Measurements from ENCODE around the gene CNOT4. TPM values are rescaled to one million over a fixed set of nuclear protein-coding genes. Genes with fewer than 3 reads are reported as not detected.

The CNOT4 gene
- total and polyA plus RNA-seq, 4 donors = 5.6 to 61.4 (median 11.7) TPM

GRCh38 chr7:135391514-135391913 is 118.4 kb downstream of the CNOT4 start:
- no peak overlapping the region for H3K4me3 ChIP-seq
- H3K27ac ChIP-seq (ENCODE audit: low read depth in 1 of 2, low read length in 1 of 2) = no peak overlapping the region
- no peak overlapping the region for H3K9ac ChIP-seq (ENCODE audit: insufficient read depth in 1 of 2, low read length in 2 of 2)
- no peaks in the 10 kb centered on the region for H3K9me3 ChIP-seq (ENCODE audit: control insufficient read depth in 4 of 4, insufficient read depth in 3 of 4, low read length in 3 of 4)
- no peaks in the 10 kb centered on the region for H3K27me3 ChIP-seq (ENCODE audit: control insufficient read depth in 3 of 3, insufficient read depth in 3 of 3, low read length in 2 of 3)
- no peak for TF ChIP-seq CTCF (IDR thresholded peaks at IDR 0.05; ENCODE audit: control extremely low read depth, extremely low read depth)
- ATAC-seq (ENCODE audit: insufficient read depth, low FRiP score) = no peak
- WGBS, 2 donors = 91 to 97% methylated on average over 3 of the region's 3 CpGs
- no peak for DNase-seq
- peaks cover 8 to 17% (median 10%) of the 10 kb centered on the region in 4 donors for H3K36me3 ChIP-seq (ENCODE audit: control insufficient read depth in 4 of 4, insufficient read depth in 4 of 4, low read length in 4 of 4)
- H3K4me1 ChIP-seq (ENCODE audit: control insufficient read depth in 5 of 5, insufficient read depth in 5 of 5, low read length in 5 of 5) = peaks cover 0 to 3% (median 0%) of the 10 kb centered on the region in 5 donors

GRCh38 chr7:135390829-135391228 is 119.1 kb downstream of the CNOT4 start:
- peaks cover 0 to 3% (median 0%) of the 10 kb centered on the region in 5 donors for H3K4me1 ChIP-seq (ENCODE audit: control insufficient read depth in 5 of 5, insufficient read depth in 5 of 5, low read length in 5 of 5)
- no peak overlapping the region for H3K4me3 ChIP-seq
- ATAC-seq (ENCODE audit: insufficient read depth, low FRiP score) = no peak
- H3K9me3 ChIP-seq (ENCODE audit: control insufficient read depth in 4 of 4, insufficient read depth in 3 of 4, low read length in 3 of 4) = no peaks in the 10 kb centered on the region
- no peak overlapping the region for H3K9ac ChIP-seq (ENCODE audit: insufficient read depth in 1 of 2, low read length in 2 of 2)
- no peak overlapping the region for H3K27ac ChIP-seq (ENCODE audit: low read depth in 1 of 2, low read length in 1 of 2)
- H3K36me3 ChIP-seq (ENCODE audit: control insufficient read depth in 4 of 4, insufficient read depth in 4 of 4, low read length in 4 of 4) = peaks cover 8 to 17% (median 10%) of the 10 kb centered on the region in 4 donors
- no peaks in the 10 kb centered on the region for H3K27me3 ChIP-seq (ENCODE audit: control insufficient read depth in 3 of 3, insufficient read depth in 3 of 3, low read length in 2 of 3)
- TF ChIP-seq CTCF (IDR thresholded peaks at IDR 0.05; ENCODE audit: control extremely low read depth, extremely low read depth) = no peak
- no peak for DNase-seq

- 50 to 63% methylated on average over 3 of the region's 3 CpGs for WGBS, 2 donors
- no peaks in the 10 kb centered on the region for H3K27me3 ChIP-seq (ENCODE audit: control insufficient read depth in 3 of 3, insufficient read depth in 3 of 3, low read length in 2 of 3)
These were observed 119.9 kb downstream of the CNOT4 start for GRCh38 chr7:135389971-135390370.

More at GRCh38 chr7:135389971-135390370, 119.9 kb downstream of the CNOT4 start:
- Histone ChIP-seq H3K27ac (ENCODE audit: low read depth in 1 of 2, low read length in 1 of 2) (no peak overlapping the region), H3K36me3 (ENCODE audit: control insufficient read depth in 4 of 4, insufficient read depth in 4 of 4, low read length in 4 of 4) (peaks cover 4 to 12% (median 9%) of the 10 kb centered on the region in 4 donors), H3K9me3 (ENCODE audit: control insufficient read depth in 4 of 4, insufficient read depth in 3 of 4, low read length in 3 of 4) (no peaks in the 10 kb centered on the region), H3K4me1 (ENCODE audit: control insufficient read depth in 5 of 5, insufficient read depth in 5 of 5, low read length in 5 of 5) (peaks cover 0 to 3% (median 0%) of the 10 kb centered on the region in 5 donors), H3K4me3 (no peak overlapping the region), H3K9ac (ENCODE audit: insufficient read depth in 1 of 2, low read length in 2 of 2) (no peak overlapping the region)
- ATAC-seq (ENCODE audit: insufficient read depth, low FRiP score) (no peak), DNase-seq (no peak)
- no peak for TF ChIP-seq CTCF (IDR thresholded peaks at IDR 0.05; ENCODE audit: control extremely low read depth, extremely low read depth)
